ENCODE results near the gene ST6GAL2. TPM values are rescaled to one million over a fixed set of nuclear protein-coding genes. Genes with fewer than 3 reads are reported as not detected.

ST6GAL2 gene
- total RNA-seq, 1 experiment from 2014 or later: not detected

DNA sequence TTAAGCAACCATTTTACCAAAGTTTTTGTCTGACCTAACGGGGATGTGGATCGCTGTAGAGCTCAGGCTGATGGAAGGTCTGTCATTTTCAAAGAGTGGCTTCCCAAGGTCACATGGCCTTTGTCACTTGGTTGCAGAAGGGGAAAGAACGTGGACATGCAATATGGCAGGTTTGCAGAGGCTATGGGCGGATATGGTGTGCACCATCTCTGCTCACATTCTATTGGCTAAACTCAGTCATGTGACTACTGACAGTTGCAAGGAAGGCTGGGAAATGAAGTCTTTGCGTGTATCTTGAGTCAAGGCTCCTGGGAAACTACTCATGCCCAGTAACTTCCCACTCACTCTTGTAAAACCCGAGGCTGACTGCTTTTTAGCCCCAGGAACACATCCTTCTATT, 96.8 kb downstream of the ST6GAL2 start:
- no peak for TF ChIP-seq EZH2 (IDR thresholded peaks at IDR 0.05; ENCODE audit: low read depth)
- TF ChIP-seq, protein P1, sequence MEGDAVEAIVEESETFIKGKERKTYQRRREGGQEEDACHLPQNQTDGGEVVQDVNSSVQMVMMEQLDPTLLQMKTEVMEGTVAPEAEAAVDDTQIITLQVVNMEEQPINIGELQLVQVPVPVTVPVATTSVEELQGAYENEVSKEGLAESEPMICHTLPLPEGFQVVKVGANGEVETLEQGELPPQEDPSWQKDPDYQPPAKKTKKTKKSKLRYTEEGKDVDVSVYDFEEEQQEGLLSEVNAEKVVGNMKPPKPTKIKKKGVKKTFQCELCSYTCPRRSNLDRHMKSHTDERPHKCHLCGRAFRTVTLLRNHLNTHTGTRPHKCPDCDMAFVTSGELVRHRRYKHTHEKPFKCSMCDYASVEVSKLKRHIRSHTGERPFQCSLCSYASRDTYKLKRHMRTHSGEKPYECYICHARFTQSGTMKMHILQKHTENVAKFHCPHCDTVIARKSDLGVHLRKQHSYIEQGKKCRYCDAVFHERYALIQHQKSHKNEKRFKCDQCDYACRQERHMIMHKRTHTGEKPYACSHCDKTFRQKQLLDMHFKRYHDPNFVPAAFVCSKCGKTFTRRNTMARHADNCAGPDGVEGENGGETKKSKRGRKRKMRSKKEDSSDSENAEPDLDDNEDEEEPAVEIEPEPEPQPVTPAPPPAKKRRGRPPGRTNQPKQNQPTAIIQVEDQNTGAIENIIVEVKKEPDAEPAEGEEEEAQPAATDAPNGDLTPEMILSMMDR (conservative IDR thresholded peaks at IDR 0.05): no peak
- H3K79me2 ChIP-seq (ENCODE audit: low read depth): no peaks in the 10 kb centered on the region
- POLR2A ChIA-PET (ENCODE audit: unreplicated experiment): no interaction called here
- H3F3A ChIP-seq (ENCODE audit: insufficient read depth, low read depth): no peaks in the 10 kb centered on the region
- no peaks in the 10 kb centered on the region for H3K9me3 ChIP-seq (ENCODE audit: insufficient read depth, low read depth)
- H3K4me1 ChIP-seq (replicated peaks; ENCODE audit: insufficient read depth): no peaks in the 10 kb centered on the region
- BruUV-seq (replicated peaks): no TSS peak
- H2AFZ ChIP-seq: no peak overlapping the region
- H3K27me3 ChIP-seq (ENCODE audit: insufficient read depth, low read depth): peaks cover 3% of the 10 kb centered on the region; the same call in 1 of the 2 replicates
- CTCF ChIA-PET: no interaction called here
- H3K9me2 ChIP-seq (ENCODE audit: insufficient read depth): no peaks in the 10 kb centered on the region
- H3K4me3 ChIP-seq: no peak overlapping the region
- H3K4me2 ChIP-seq: no peak overlapping the region
- H3K36me3 ChIP-seq (ENCODE audit: low read depth): no peaks in the 10 kb centered on the region
- intact Hi-C loops (cut with micrococcal nuclease; ENCODE audit: unreplicated experiment): no loop called here
- no peak overlapping the region for H3K27ac ChIP-seq
- no peak for DNase-seq
- no peaks in the 10 kb centered on the region for H4K20me1 ChIP-seq (ENCODE audit: insufficient read depth)

GRCh38 chr2:106782681-106783080, 103.3 kb downstream of the ST6GAL2 start:
- Histone ChIP-seq H3K27ac (no peak overlapping the region), H3K27me3 (ENCODE audit: insufficient read depth, low read depth) (peaks cover 3% of the 10 kb centered on the region; the same call in 1 of the 2 replicates), H2AFZ (no peak overlapping the region), H3K4me2 (no peak overlapping the region), H3K9me3 (ENCODE audit: insufficient read depth, low read depth) (no peaks in the 10 kb centered on the region), H3K4me3 (no peak overlapping the region), H3K79me2 (ENCODE audit: low read depth) (no peaks in the 10 kb centered on the region), H3F3A (ENCODE audit: insufficient read depth, low read depth) (no peaks in the 10 kb centered on the region), H3K4me1 (replicated peaks; ENCODE audit: insufficient read depth) (no peaks in the 10 kb centered on the region), H3K9me2 (ENCODE audit: insufficient read depth) (no peaks in the 10 kb centered on the region), H4K20me1 (ENCODE audit: insufficient read depth) (no peaks in the 10 kb centered on the region), H3K36me3 (ENCODE audit: low read depth) (no peaks in the 10 kb centered on the region)
- ChIA-PET CTCF (no interaction called here), POLR2A (ENCODE audit: unreplicated experiment) (no interaction called here)
- DNase-seq: no peak
- BruUV-seq (replicated peaks): no TSS peak
- TF ChIP-seq, protein P1 (conservative IDR thresholded peaks at IDR 0.05): no peak
- no peak for TF ChIP-seq EZH2 (IDR thresholded peaks at IDR 0.05; ENCODE audit: low read depth)
- intact Hi-C loops (cut with micrococcal nuclease; ENCODE audit: unreplicated experiment): no loop called here

DNA sequence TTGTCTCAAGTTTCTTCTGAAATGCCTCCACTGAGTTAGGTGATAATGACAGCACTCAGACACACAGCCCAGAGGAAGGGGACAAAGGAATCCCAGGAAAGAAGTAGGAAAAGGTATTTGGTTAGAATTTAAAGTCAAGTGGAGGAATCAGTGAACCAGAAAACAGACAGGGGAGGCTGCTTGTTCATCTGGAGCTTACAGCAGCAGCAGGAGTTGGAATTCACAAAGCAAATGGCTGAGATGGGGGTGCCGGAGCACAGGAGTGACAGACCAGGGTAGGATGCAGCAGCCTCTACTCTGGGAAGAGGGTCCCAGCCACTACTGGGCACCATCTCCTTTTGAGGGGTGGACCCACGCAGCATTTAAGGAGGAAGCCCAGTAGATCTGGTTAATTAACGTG, 104.8 kb downstream of the ST6GAL2 start:
- Histone ChIP-seq H3F3A (ENCODE audit: insufficient read depth, low read depth) (no peaks in the 10 kb centered on the region), H3K9me2 (ENCODE audit: insufficient read depth) (no peaks in the 10 kb centered on the region), H2AFZ (no peak overlapping the region), H3K9me3 (ENCODE audit: insufficient read depth, low read depth) (no peaks in the 10 kb centered on the region), H3K27ac (no peak overlapping the region), H3K27me3 (ENCODE audit: insufficient read depth, low read depth) (peaks cover 3% of the 10 kb centered on the region; the same call in 1 of the 2 replicates), H3K4me3 (no peak overlapping the region), H4K20me1 (ENCODE audit: insufficient read depth) (no peaks in the 10 kb centered on the region), H3K4me1 (replicated peaks; ENCODE audit: insufficient read depth) (no peaks in the 10 kb centered on the region), H3K79me2 (ENCODE audit: low read depth) (no peaks in the 10 kb centered on the region), H3K4me2 (no peak overlapping the region), H3K36me3 (ENCODE audit: low read depth) (no peaks in the 10 kb centered on the region)
- POLR2A ChIA-PET (ENCODE audit: unreplicated experiment): no interaction called here
- no peak for TF ChIP-seq EZH2 (IDR thresholded peaks at IDR 0.05; ENCODE audit: low read depth)
- TF ChIP-seq, protein P1 (conservative IDR thresholded peaks at IDR 0.05): no peak
- intact Hi-C loops (cut with micrococcal nuclease; ENCODE audit: unreplicated experiment): no loop called here
- no TSS peak for BruUV-seq (replicated peaks)
- CTCF ChIA-PET: no interaction called here
- DNase-seq: no peak
